Measurements from ENCODE around the gene MAK. TPM values are rescaled to one million over a fixed set of nuclear protein-coding genes. Genes with fewer than 3 reads are reported as not detected.

MAK gene
- total and polyA plus RNA-seq, 2 experiments from 2014 or later, result 0.05 TPM; not detected in 1

DNA sequence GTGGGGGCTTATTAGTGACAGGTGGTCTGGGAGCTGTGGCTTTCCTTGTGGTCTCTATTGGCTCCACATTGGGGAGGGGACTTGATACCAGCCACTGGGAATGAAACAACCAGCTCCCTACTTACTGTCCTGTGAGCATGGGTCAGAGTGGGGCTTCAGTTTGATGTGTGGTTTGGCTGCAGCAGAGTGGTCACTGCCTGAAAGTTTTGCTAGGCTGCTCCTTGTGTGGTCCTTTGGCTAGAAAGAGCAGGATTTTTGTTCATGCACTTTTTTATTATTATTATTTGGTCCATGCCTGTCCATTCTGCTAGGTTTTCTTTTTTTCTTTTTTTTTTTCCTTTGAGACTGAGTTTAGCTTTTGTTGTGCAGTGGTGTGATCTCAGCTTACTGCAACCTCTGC, 98.3 kb downstream of the MAK start:
- Histone ChIP-seq H3K9me2 (replicated peaks; ENCODE audit: insufficient read depth) (no peaks in the 10 kb centered on the region), H3K4me1 (ENCODE audit: insufficient read depth) (no peaks in the 10 kb centered on the region), H3K4me3 (no peak overlapping the region), H3K36me3 (replicated peaks; ENCODE audit: insufficient read depth, low read depth) (no peaks in the 10 kb centered on the region), H3K4me2 (no peak overlapping the region), H3K27ac (no peak overlapping the region), H2AFZ (no peak overlapping the region), H3K79me2 (peaks cover 7% of the 10 kb centered on the region), H4K20me1 (ENCODE audit: insufficient read depth, poor library complexity, severe bottlenecking) (no peaks in the 10 kb centered on the region), H3K27me3 (no peaks in the 10 kb centered on the region), H3K9me3 (ENCODE audit: low read depth) (no peaks in the 10 kb centered on the region)
- TF ChIP-seq EZH2phosphoT487 (IDR thresholded peaks at IDR 0.05; ENCODE audit: low read depth, severe bottlenecking, unreplicated experiment) (no peak), CTCF (IDR thresholded peaks at IDR 0.05; ENCODE audit: poor library complexity) (no peak), EZH2 (IDR thresholded peaks at IDR 0.05; ENCODE audit: borderline replicate concordance) (no peak)
- DNase-seq (ENCODE audit: low spot score), result no peak

- Histone ChIP-seq H3K4me1 (ENCODE audit: insufficient read depth) (no peaks in the 10 kb centered on the region), H3K27ac (no peak overlapping the region), H3K9me3 (ENCODE audit: low read depth) (no peaks in the 10 kb centered on the region), H3K9me2 (replicated peaks; ENCODE audit: insufficient read depth) (no peaks in the 10 kb centered on the region), H3K4me3 (no peak overlapping the region), H3K4me2 (no peak overlapping the region), H3K36me3 (replicated peaks; ENCODE audit: insufficient read depth, low read depth) (no peaks in the 10 kb centered on the region), H2AFZ (no peak overlapping the region), H3K79me2 (peaks cover 7% of the 10 kb centered on the region), H4K20me1 (ENCODE audit: insufficient read depth, poor library complexity, severe bottlenecking) (no peaks in the 10 kb centered on the region), H3K27me3 (no peaks in the 10 kb centered on the region)
- WGBS (ENCODE audit: low lambda C conversion rate, missing lambda C conversion rate), result 92% methylated on average over 2 of the region's 2 CpGs
- no peak for DNase-seq (ENCODE audit: low spot score)
- TF ChIP-seq CTCF (IDR thresholded peaks at IDR 0.05; ENCODE audit: poor library complexity) (no peak), EZH2phosphoT487 (IDR thresholded peaks at IDR 0.05; ENCODE audit: low read depth, severe bottlenecking, unreplicated experiment) (no peak), EZH2 (IDR thresholded peaks at IDR 0.05; ENCODE audit: borderline replicate concordance) (no peak)
Observed at GRCh38 chr6:10736731-10737130, 101.6 kb downstream of the MAK start.

DNA sequence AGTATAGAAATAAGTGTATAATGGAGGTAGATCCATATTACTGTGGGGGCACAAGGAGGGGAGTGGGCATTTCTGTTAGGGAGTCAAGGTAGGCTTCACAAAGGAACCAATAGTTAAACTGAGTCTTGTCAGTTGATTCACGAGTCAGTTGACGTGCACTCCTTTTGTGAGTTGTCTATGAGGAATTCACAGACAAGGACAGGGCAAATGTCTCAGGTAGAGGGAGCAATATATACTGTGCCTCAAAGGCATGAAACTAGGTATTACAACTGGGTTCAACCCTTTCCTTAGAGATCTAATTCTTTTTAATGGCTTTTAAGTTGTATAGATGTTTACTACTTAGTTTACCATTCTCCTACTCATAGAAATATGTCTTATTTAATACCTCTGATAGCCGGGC, 104.5 kb downstream of the MAK start:
- no peak overlapping the region for H3K4me2 ChIP-seq
- TF ChIP-seq EZH2 (IDR thresholded peaks at IDR 0.05; ENCODE audit: borderline replicate concordance) (no peak), CTCF (IDR thresholded peaks at IDR 0.05; ENCODE audit: poor library complexity) (no peak)
- H3K9me2 ChIP-seq (replicated peaks; ENCODE audit: insufficient read depth), result no peaks in the 10 kb centered on the region
- DNase-seq (ENCODE audit: low spot score), result no peak
- WGBS (ENCODE audit: low lambda C conversion rate, missing lambda C conversion rate), result 95% methylated on average over 3 of the region's 3 CpGs
- H3K4me3 ChIP-seq, result no peak overlapping the region
- H3K27ac ChIP-seq, result peak overlapping the region; percentile 48
- H3K9me3 ChIP-seq (ENCODE audit: low read depth), result no peaks in the 10 kb centered on the region
- H3K4me1 ChIP-seq (ENCODE audit: insufficient read depth), result no peaks in the 10 kb centered on the region
- peaks cover 7% of the 10 kb centered on the region for H3K79me2 ChIP-seq
- no peaks in the 10 kb centered on the region for H3K27me3 ChIP-seq
- H3K36me3 ChIP-seq (replicated peaks; ENCODE audit: insufficient read depth, low read depth), result no peaks in the 10 kb centered on the region
- no peak overlapping the region for H2AFZ ChIP-seq
- no peaks in the 10 kb centered on the region for H4K20me1 ChIP-seq (ENCODE audit: insufficient read depth, poor library complexity, severe bottlenecking)

DNA sequence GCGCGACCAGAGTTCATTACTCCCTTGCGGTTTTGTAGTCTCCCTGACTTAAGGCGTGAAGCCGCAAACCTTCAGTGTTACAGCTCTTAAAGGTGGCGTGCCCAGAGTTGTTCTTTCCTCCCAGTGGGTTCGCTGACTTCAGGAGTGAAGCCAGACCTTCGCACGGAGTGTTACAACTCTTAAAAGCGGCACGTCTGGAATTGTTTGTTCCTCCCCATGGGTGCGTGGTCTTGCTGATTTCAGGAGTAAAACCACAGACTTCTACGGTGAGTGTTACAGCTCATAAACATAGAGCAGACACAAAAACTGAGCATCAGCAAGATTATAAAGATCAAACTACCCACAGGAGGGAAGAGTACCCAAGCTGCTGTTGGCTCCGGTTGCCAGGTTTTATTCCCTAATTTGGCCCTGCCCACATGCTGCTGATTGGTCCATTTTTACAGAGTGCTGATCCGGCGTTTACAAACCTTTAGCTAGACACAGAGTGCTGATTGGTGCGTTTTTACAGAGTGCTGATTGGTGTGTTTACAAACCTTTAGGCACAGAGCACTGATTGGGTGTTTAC, 105.1 kb downstream of the MAK start:
- Histone ChIP-seq H3K36me3 (replicated peaks; ENCODE audit: insufficient read depth, low read depth) (no peaks in the 10 kb centered on the region), H3K79me2 (peaks cover 4% of the 10 kb centered on the region), H3K27me3 (no peaks in the 10 kb centered on the region), H3K27ac (peak overlapping the region; percentile 48), H4K20me1 (ENCODE audit: insufficient read depth, poor library complexity, severe bottlenecking) (no peaks in the 10 kb centered on the region), H2AFZ (no peak overlapping the region), H3K4me2 (no peak overlapping the region), H3K4me3 (no peak overlapping the region), H3K9me3 (ENCODE audit: low read depth) (no peaks in the 10 kb centered on the region), H3K9me2 (replicated peaks; ENCODE audit: insufficient read depth) (no peaks in the 10 kb centered on the region), H3K4me1 (ENCODE audit: insufficient read depth) (no peaks in the 10 kb centered on the region)
- peak; percentile 26 for DNase-seq (ENCODE audit: low spot score)
- no peak for TF ChIP-seq EZH2 (IDR thresholded peaks at IDR 0.05; ENCODE audit: borderline replicate concordance)
- no peak for TF ChIP-seq CTCF (IDR thresholded peaks at IDR 0.05; ENCODE audit: poor library complexity)
- no peak for TF ChIP-seq EZH2phosphoT487 (IDR thresholded peaks at IDR 0.05; ENCODE audit: low read depth, severe bottlenecking, unreplicated experiment)
- WGBS (ENCODE audit: low lambda C conversion rate, missing lambda C conversion rate), result 86% methylated on average over 17 of the region's 17 CpGs
